Measurements from ENCODE around the gene DLG2.
"Not testable (repeated sequence)": the region's sequence is repeated elsewhere in the genome, so short reads cannot be mapped to it uniquely, and the experiment has no call there.

The DLG2 gene

DNA sequence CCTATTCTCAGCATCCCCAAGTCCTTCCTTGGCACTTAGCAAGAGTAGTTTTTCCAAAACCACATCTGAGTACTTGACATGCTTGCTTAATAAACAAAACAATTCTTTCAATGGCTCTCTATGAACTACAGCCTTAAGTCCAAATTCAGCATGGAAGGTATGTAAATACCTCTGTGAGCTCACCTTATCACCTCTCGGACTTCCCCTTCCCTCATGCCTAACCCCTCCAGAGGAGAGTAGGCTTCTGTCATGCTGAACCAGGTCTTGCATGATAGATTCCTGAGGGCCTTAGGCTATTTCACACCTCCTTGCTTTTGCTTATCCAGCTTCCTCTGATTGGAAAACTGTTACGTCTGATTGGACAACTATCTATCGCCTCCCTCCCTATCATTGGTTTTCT lies 2028.1 kb downstream of the DLG2 start:
- Mint-ChIP-seq H3K4me3 (no peak overlapping the region), H3K27me3 (ENCODE audit: low read depth, poor library complexity) (peaks cover 13% of the 10 kb centered on the region), H3K36me3 (ENCODE audit: low read depth) (no peaks in the 10 kb centered on the region), H3K4me1 (peaks cover 8% of the 10 kb centered on the region), H3K9me3 (no peaks in the 10 kb centered on the region), H3K27ac (no peak overlapping the region)
- DNase-seq = no peak
- TF ChIP-seq, protein P1, sequence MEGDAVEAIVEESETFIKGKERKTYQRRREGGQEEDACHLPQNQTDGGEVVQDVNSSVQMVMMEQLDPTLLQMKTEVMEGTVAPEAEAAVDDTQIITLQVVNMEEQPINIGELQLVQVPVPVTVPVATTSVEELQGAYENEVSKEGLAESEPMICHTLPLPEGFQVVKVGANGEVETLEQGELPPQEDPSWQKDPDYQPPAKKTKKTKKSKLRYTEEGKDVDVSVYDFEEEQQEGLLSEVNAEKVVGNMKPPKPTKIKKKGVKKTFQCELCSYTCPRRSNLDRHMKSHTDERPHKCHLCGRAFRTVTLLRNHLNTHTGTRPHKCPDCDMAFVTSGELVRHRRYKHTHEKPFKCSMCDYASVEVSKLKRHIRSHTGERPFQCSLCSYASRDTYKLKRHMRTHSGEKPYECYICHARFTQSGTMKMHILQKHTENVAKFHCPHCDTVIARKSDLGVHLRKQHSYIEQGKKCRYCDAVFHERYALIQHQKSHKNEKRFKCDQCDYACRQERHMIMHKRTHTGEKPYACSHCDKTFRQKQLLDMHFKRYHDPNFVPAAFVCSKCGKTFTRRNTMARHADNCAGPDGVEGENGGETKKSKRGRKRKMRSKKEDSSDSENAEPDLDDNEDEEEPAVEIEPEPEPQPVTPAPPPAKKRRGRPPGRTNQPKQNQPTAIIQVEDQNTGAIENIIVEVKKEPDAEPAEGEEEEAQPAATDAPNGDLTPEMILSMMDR (IDR thresholded peaks at IDR 0.05) = no peak

GRCh38 chr11:83587797-83588196 lies 2039.3 kb downstream of the DLG2 start:
- H3K27ac Mint-ChIP-seq, DNase-seq: not testable (repeated sequence)

DNA sequence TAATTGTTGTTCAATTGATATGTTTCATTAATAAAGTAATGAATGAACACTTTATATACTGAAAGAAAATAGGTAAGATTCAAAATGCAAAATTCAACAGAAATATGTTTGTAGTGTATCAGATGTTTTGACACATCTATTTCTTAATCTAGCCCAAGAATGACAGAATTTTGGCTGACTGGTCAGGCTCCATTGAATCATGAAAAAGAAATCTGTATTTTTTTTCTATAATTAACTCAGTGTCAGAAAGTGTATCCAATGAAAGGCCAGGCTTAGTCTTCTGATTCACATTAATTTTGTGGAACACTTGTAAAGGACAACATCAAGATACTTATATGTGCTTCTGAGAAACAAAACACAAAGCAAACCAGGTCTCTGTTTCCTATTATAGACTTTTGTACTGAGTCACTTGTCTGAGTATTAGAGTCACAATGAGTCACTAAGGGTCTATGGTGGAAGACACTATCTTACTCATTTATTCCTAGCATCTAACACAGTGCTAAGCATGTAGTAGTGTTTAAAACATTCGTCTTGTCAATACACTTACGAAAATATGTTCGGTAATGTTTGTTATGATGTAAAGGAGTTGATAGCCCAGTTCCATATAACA lies 2043.3 kb downstream of the DLG2 start:
- H3K27ac Mint-ChIP-seq = no peak overlapping the region
- H3K9me3 Mint-ChIP-seq = peaks cover 7% of the 10 kb centered on the region
- H3K4me1 Mint-ChIP-seq = no peaks in the 10 kb centered on the region
- no peaks in the 10 kb centered on the region for H3K27me3 Mint-ChIP-seq (ENCODE audit: low read depth, poor library complexity)
- TF ChIP-seq, protein P1 (IDR thresholded peaks at IDR 0.05) = no peak
- H3K36me3 Mint-ChIP-seq (ENCODE audit: low read depth) = no peaks in the 10 kb centered on the region
- no peak for DNase-seq
- no peak overlapping the region for H3K4me3 Mint-ChIP-seq

More at GRCh38 chr11:83587797-83588196, 2039.3 kb downstream of the DLG2 start:
- not testable (repeated sequence) for H3K36me3 Mint-ChIP-seq (ENCODE audit: low read depth); H3K4me1 Mint-ChIP-seq; H3K4me3 Mint-ChIP-seq; H3K27me3 Mint-ChIP-seq (ENCODE audit: low read depth, poor library complexity)
- H3K9me3 Mint-ChIP-seq = peaks cover 11% of the 10 kb centered on the region

DNA sequence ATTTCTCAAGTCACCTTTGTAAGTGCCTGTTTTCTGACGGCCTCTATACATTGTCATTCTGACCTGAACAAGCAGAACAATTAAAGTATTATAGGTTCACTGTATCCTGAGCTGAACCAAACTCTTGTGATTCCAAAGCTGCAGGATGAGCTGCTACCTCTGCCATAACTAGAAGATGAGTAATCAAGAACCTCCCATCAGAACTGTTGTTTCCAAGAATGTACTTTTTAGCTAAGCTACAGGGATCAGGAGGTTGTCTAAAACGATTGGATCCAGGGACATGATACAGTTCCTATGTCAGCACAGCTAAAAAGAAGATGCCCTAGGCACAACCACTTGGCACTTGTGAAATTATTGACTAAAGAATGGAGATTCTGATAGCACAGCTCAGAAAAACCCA lies 2052.6 kb downstream of the DLG2 start:
- Mint-ChIP-seq H3K4me3 (no peak overlapping the region), H3K9me3 (no peaks in the 10 kb centered on the region), H3K27me3 (ENCODE audit: low read depth, poor library complexity) (no peaks in the 10 kb centered on the region), H3K4me1 (no peaks in the 10 kb centered on the region), H3K27ac (no peak overlapping the region), H3K36me3 (ENCODE audit: low read depth) (no peaks in the 10 kb centered on the region)
- TF ChIP-seq, protein P1 (IDR thresholded peaks at IDR 0.05) = no peak
- DNase-seq = no peak

DNA sequence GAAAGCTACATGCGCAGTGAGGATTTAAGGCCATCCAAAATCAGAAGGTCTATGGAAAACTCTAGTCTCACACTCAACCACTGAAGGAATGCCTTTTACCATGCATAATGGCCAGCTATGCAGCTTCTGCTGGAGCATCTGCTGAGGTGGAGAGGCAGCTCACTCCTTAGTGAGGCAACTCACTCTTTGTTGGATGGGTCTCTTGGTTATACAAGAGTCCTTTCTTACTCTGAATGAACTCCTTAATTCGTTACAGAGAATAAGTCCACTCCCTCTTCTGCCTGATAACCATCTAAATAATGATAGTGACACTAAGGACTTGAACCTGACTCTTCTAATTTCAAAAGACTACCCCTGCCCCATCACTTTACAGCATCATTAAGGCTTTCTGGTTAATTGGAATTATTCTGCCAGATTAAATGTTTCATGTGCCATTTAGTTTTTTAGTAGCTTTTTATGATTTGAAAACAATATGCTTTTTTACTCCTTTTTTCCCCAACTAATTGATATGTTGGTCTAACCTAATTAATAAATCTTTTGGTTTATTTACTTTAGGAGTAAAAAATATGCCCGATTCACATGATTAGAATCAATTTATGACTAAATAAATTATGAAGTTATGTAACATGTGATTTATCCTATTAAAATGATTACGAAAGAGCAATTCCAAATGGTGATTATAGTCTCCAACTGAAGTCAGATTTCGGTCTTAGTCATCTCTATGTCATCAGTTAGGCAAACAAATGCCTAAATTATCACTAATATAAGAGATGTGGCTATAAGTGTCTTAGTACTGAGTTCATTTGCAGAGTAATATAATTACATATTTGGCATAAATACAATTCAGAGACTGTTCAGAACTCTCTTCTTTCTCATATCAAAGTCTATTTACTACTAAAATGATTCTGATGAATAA lies 2054.3 kb downstream of the DLG2 start:
- H3K4me1 Mint-ChIP-seq = no peaks in the 10 kb centered on the region
- TF ChIP-seq, protein P1 (IDR thresholded peaks at IDR 0.05) = no peak
- peaks cover 4% of the 10 kb centered on the region for H3K27me3 Mint-ChIP-seq (ENCODE audit: low read depth, poor library complexity)
- no peak overlapping the region for H3K4me3 Mint-ChIP-seq
- H3K27ac Mint-ChIP-seq = no peak overlapping the region
- no peaks in the 10 kb centered on the region for H3K9me3 Mint-ChIP-seq
- no peaks in the 10 kb centered on the region for H3K36me3 Mint-ChIP-seq (ENCODE audit: low read depth)
- no peak for DNase-seq

DNA sequence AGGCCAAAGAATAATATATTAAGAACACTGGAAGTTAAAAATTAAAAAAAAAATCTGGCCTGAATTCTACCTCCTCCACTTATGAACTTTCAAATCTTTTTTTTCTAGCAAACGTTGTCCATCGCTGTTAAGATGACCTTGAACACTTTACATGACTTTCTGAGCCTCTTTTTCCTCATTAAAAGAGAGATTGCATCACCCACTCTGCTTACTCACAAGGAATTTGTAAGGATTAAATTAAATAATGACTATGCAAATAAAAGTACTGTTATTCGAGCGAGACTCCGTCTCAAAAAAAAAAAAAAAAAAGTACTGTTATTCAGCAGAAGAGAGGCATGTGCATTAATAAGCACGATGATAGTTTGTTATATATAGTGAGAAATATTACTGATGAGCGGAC lies 2055.8 kb downstream of the DLG2 start:
- TF ChIP-seq, protein P1 (IDR thresholded peaks at IDR 0.05) = no peak

More for the DNA sequence above, 2055.8 kb downstream of the DLG2 start:
- Mint-ChIP-seq H3K27me3 (ENCODE audit: low read depth, poor library complexity) (peaks cover 4% of the 10 kb centered on the region), H3K9me3 (no peaks in the 10 kb centered on the region), H3K4me3 (no peak overlapping the region), H3K27ac (no peak overlapping the region), H3K4me1 (no peaks in the 10 kb centered on the region), H3K36me3 (ENCODE audit: low read depth) (no peaks in the 10 kb centered on the region)
- no peak for DNase-seq

Data from nephron progenitor cell (in vitro differentiated cells).